Measurements from ENCODE around the gene C1QC. TPM values are rescaled to one million over a fixed set of nuclear protein-coding genes. Genes with fewer than 3 reads are reported as not detected.

The C1QC gene
- total and polyA plus RNA-seq, 2 experiments from 2014 or later, result not detected

DNA sequence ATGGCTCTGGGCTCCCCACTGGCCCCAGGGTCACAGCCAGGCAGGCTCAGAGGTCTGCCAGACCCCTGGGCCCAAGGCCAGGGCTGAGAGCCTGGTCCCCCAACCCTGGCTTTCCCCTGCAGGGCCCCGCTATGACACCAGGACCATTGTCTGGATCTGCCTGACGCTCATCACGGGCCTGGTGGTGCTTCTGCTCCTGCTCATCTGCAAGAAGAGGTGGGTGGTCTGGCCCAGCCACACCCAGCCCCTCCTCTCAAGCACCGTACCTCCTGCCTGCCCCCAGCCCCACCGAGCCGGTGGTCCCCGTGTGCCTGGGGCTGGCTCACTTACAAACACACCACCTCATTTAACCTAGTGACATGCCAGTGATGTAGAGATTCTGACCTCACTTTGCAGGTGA, 48.3 kb upstream of the C1QC start (continued):
- TF ChIP-seq, protein P1, sequence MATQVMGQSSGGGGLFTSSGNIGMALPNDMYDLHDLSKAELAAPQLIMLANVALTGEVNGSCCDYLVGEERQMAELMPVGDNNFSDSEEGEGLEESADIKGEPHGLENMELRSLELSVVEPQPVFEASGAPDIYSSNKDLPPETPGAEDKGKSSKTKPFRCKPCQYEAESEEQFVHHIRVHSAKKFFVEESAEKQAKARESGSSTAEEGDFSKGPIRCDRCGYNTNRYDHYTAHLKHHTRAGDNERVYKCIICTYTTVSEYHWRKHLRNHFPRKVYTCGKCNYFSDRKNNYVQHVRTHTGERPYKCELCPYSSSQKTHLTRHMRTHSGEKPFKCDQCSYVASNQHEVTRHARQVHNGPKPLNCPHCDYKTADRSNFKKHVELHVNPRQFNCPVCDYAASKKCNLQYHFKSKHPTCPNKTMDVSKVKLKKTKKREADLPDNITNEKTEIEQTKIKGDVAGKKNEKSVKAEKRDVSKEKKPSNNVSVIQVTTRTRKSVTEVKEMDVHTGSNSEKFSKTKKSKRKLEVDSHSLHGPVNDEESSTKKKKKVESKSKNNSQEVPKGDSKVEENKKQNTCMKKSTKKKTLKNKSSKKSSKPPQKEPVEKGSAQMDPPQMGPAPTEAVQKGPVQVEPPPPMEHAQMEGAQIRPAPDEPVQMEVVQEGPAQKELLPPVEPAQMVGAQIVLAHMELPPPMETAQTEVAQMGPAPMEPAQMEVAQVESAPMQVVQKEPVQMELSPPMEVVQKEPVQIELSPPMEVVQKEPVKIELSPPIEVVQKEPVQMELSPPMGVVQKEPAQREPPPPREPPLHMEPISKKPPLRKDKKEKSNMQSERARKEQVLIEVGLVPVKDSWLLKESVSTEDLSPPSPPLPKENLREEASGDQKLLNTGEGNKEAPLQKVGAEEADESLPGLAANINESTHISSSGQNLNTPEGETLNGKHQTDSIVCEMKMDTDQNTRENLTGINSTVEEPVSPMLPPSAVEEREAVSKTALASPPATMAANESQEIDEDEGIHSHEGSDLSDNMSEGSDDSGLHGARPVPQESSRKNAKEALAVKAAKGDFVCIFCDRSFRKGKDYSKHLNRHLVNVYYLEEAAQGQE (IDR thresholded peaks at IDR 0.05; ENCODE audit: unreplicated experiment), result no peak

DNA sequence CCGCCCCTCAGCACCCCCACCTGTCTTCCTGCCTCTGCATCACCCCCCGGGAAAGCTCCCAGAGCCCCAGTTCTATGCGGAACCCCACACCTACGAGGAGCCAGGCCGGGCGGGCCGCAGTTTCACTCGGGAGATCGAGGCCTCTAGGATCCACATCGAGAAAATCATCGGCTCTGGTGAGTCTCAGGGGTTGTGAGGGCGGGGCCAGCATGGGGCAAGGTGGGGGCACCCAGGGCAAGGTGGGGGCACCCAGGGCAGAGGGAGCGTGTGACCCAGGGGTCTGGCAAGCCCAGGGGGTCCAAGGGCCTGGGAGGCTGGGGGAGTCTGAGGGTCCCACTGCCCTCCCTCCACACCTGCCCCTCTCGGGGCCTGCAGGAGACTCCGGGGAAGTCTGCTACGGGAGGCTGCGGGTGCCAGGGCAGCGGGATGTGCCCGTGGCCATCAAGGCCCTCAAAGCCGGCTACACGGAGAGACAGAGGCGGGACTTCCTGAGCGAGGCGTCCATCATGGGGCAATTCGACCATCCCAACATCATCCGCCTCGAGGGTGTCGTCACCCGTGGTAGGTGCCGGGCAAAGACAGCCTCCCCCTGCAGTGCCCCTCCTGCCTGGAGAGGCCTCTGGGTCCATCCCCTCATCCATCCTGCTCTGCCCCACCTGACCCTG, 46.0 kb upstream of the C1QC start:
- H3K27ac ChIP-seq (ENCODE audit: low read depth), result no peak overlapping the region
- no peaks in the 10 kb centered on the region for H3F3A ChIP-seq (replicated peaks; ENCODE audit: low read depth)
- no peak for TF ChIP-seq EZH2 (IDR thresholded peaks at IDR 0.05; ENCODE audit: low read depth, unreplicated experiment)
- TF ChIP-seq EZH2phosphoT487 (IDR thresholded peaks at IDR 0.05; ENCODE audit: unreplicated experiment), result no peak
- no peak for TF ChIP-seq CREB1 (CRISPR knock-in tag; IDR thresholded peaks at IDR 0.05; ENCODE audit: low read depth)
- TF ChIP-seq ZNF114 (CRISPR knock-in tag; IDR thresholded peaks at IDR 0.05), result no peak
- TF ChIP-seq, protein P2, sequence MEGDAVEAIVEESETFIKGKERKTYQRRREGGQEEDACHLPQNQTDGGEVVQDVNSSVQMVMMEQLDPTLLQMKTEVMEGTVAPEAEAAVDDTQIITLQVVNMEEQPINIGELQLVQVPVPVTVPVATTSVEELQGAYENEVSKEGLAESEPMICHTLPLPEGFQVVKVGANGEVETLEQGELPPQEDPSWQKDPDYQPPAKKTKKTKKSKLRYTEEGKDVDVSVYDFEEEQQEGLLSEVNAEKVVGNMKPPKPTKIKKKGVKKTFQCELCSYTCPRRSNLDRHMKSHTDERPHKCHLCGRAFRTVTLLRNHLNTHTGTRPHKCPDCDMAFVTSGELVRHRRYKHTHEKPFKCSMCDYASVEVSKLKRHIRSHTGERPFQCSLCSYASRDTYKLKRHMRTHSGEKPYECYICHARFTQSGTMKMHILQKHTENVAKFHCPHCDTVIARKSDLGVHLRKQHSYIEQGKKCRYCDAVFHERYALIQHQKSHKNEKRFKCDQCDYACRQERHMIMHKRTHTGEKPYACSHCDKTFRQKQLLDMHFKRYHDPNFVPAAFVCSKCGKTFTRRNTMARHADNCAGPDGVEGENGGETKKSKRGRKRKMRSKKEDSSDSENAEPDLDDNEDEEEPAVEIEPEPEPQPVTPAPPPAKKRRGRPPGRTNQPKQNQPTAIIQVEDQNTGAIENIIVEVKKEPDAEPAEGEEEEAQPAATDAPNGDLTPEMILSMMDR (conservative IDR thresholded peaks at IDR 0.05; ENCODE audit: low read depth in 2 of 2), result no peak
- Mint-ChIP-seq H3K36me3 (ENCODE audit: low read depth) (no peaks in the 10 kb centered on the region), H3K4me3 (no peak overlapping the region), H3K9me3 (no peaks in the 10 kb centered on the region; the same call in 2 of the 3 replicates), H3K4me1 (no peaks in the 10 kb centered on the region; the same call in 2 of the 3 replicates), H3K27ac (0 out of 2 replicates have a peak overlapping the region, but pooled peaks have one; percentile 59), H3K27me3 (ENCODE audit: insufficient read depth, low read depth, poor library complexity) (peaks cover 4% of the 10 kb centered on the region)
- H3K79me2 ChIP-seq (replicated peaks; ENCODE audit: insufficient read depth), result no peaks in the 10 kb centered on the region
- ATAC-seq, result no peak
- H3K4me2 ChIP-seq, result no peak overlapping the region
- H3K4me1 ChIP-seq (ENCODE audit: insufficient read depth), result no peaks in the 10 kb centered on the region
- DNase-seq (ENCODE audit: low spot score), result no peak
- H3K36me3 ChIP-seq (ENCODE audit: insufficient read depth), result no peaks in the 10 kb centered on the region
- no peak overlapping the region for H3K4me3 ChIP-seq
- H2AFZ ChIP-seq, result no peak overlapping the region
- H3K27me3 ChIP-seq (ENCODE audit: insufficient read depth), result no peaks in the 10 kb centered on the region
- no peaks in the 10 kb centered on the region for H3K9me2 ChIP-seq (ENCODE audit: insufficient read depth)
- no peaks in the 10 kb centered on the region for H4K20me1 ChIP-seq (replicated peaks; ENCODE audit: insufficient read depth)

DNA sequence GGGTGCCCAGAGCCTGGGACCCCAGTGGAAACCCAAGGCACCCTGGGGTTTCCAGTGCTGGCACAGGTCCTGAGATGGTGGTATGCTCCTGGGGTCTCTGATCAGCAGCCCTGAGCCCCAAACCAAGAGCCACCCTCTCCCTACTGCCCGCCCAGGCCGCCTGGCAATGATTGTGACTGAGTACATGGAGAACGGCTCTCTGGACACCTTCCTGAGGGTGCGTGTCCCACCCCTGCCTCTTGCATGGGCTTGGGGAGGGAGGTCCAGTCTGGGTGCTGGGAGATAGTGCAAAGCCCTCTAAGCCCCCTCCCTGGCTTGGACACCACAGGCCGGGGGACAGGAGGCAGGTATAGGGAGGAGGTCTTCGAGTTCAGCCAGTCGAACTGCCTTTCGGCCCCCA, 45.4 kb upstream of the C1QC start:
- Mint-ChIP-seq H3K36me3 (ENCODE audit: low read depth) (no peaks in the 10 kb centered on the region), H3K4me3 (no peak overlapping the region)
- no peak for TF ChIP-seq JUNB (IDR thresholded peaks at IDR 0.05; ENCODE audit: unreplicated experiment)
- TF ChIP-seq EZH2 (IDR thresholded peaks at IDR 0.05; ENCODE audit: low read depth, unreplicated experiment), result no peak
- no peak for TF ChIP-seq STAT1 (IDR thresholded peaks at IDR 0.05; ENCODE audit: unreplicated experiment)
- TF ChIP-seq EZH2phosphoT487 (IDR thresholded peaks at IDR 0.05; ENCODE audit: unreplicated experiment), result no peak
- TF ChIP-seq, protein P1 (IDR thresholded peaks at IDR 0.05; ENCODE audit: unreplicated experiment), result no peak
- no peak for TF ChIP-seq POLR2AphosphoS5 (IDR thresholded peaks at IDR 0.05; ENCODE audit: low read depth)
- no peak for TF ChIP-seq ZNF114 (CRISPR knock-in tag; IDR thresholded peaks at IDR 0.05)

More for the DNA sequence above, 45.4 kb upstream of the C1QC start:
- Histone ChIP-seq H3K9me2 (ENCODE audit: insufficient read depth) (no peaks in the 10 kb centered on the region), H3K36me3 (ENCODE audit: insufficient read depth) (no peaks in the 10 kb centered on the region), H2AFZ (no peak overlapping the region), H4K20me1 (replicated peaks; ENCODE audit: insufficient read depth) (no peaks in the 10 kb centered on the region), H3K4me1 (ENCODE audit: insufficient read depth) (no peaks in the 10 kb centered on the region), H3K79me2 (replicated peaks; ENCODE audit: insufficient read depth) (no peaks in the 10 kb centered on the region), H3K27me3 (ENCODE audit: insufficient read depth) (no peaks in the 10 kb centered on the region), H3K4me3 (no peak overlapping the region), H3K4me2 (no peak overlapping the region), H3F3A (replicated peaks; ENCODE audit: low read depth) (no peaks in the 10 kb centered on the region), H3K27ac (ENCODE audit: low read depth) (no peak overlapping the region)
- no peak for DNase-seq (ENCODE audit: low spot score)
- H3K9me3 Mint-ChIP-seq, result no peaks in the 10 kb centered on the region; the same call in 2 of the 3 replicates
- peaks cover 7% of the 10 kb centered on the region for H3K27me3 Mint-ChIP-seq (ENCODE audit: insufficient read depth, low read depth, poor library complexity)
- H3K4me1 Mint-ChIP-seq, result no peaks in the 10 kb centered on the region; the same call in 2 of the 3 replicates
- no peak overlapping the region for H3K27ac Mint-ChIP-seq
- ATAC-seq, result no peak
